Brain microvascular endothelial cell (primary cell): ENCODE data around the gene DACH2.

Experiments used
- DNase-seq: peaks from one replicate; pipeline ENCODE4 v3.0.0-alpha.2; 2020
- H3K27ac ChIP-seq: fragments of 250-450 bp; sonication (Bioruptor Pico); 2 replicates; pipeline ENCODE4 v1.5.1; 2020; ENCODE audit warnings: mild to moderate bottlenecking, moderate library complexity
- H3K27me3 ChIP-seq: fragments of 250-450 bp; sonication (Bioruptor Pico); replicated peaks from 2 replicates; pipeline ENCODE4 v1.5.1; 2020; ENCODE audit warnings: mild to moderate bottlenecking
- H3K36me3 ChIP-seq: fragments of 250-450 bp; sonication (Bioruptor Pico); replicated peaks from 2 replicates; pipeline ENCODE4 v1.5.1; 2020; ENCODE audit warnings: mild to moderate bottlenecking
- H3K4me3 ChIP-seq: 2 replicates; pipeline ENCODE4 v1.5.1; 2011; ENCODE audit warnings: low read depth, mild to moderate bottlenecking, control low read depth, low read length, moderate library complexity
- in situ Hi-C: cut with HindIII; loops from 2 replicates; pipeline ENCODE4 v1.10.0; 2017; ENCODE audit warnings: low sequenced_read_pairs, low pct_ligation_motif_present
- TF ChIP-seq, protein P1 (sequence below): IDR thresholded peaks from 2 replicates; pipeline ENCODE4 v1.5.1; 2011; ENCODE audit warnings: low read depth, mild to moderate bottlenecking, moderate library complexity, low read length, control low read depth, inconsistent platforms; ENCODE audit errors: missing control alignments

Gene DACH2

DNA sequence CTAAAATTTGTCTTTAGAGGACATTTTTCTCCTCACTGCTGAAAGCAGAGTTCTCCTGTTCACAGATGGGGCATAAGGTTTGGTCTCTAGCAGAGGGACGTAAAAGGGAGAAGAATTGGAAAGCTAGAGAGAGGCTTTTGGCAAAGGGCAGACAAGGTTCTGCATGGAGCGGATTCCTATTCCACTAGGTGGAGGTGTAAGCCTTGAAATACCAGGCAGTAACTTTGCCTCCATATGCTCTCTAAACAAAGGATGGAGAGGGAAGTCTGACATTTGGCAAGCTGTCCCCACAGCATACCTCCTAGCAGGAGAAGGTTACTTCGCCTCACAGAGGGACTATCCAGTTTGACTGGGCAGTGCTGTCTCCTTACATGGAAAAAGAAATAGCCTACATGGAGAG is 174.7 kb downstream of the DACH2 start:
- TF ChIP-seq, protein P1, sequence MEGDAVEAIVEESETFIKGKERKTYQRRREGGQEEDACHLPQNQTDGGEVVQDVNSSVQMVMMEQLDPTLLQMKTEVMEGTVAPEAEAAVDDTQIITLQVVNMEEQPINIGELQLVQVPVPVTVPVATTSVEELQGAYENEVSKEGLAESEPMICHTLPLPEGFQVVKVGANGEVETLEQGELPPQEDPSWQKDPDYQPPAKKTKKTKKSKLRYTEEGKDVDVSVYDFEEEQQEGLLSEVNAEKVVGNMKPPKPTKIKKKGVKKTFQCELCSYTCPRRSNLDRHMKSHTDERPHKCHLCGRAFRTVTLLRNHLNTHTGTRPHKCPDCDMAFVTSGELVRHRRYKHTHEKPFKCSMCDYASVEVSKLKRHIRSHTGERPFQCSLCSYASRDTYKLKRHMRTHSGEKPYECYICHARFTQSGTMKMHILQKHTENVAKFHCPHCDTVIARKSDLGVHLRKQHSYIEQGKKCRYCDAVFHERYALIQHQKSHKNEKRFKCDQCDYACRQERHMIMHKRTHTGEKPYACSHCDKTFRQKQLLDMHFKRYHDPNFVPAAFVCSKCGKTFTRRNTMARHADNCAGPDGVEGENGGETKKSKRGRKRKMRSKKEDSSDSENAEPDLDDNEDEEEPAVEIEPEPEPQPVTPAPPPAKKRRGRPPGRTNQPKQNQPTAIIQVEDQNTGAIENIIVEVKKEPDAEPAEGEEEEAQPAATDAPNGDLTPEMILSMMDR = no peak
- Histone ChIP-seq H3K4me3 (no peak overlapping the region), H3K27ac (no peak overlapping the region), H3K36me3 (no peaks in the 10 kb centered on the region), H3K27me3 (no peaks in the 10 kb centered on the region)
- in situ Hi-C loops = no loop called here
- DNase-seq = no peak

DNA sequence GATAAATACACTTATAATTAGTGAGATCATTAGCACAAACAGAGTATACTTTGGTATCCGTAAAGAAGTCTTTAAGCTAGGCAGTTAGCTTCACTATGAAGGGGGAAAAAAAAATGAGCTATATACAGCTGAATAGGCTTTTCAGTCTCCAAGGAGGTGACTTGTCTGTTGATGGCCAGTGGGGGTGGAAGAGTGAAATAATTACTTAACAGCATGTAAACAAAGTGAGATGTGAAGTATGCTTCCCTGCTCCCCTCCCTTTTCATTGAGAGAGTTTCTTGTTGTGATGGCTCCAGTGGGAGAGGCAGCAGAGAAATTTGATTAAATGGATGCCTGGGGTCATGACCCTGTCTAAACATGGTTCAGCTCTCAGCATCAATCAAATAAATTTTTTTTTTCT is 180.9 kb downstream of the DACH2 start:
- Histone ChIP-seq H3K4me3 (no peak overlapping the region), H3K27ac (no peak overlapping the region), H3K27me3 (no peaks in the 10 kb centered on the region), H3K36me3 (no peaks in the 10 kb centered on the region)
- in situ Hi-C loops = no loop called here
- DNase-seq = no peak
- TF ChIP-seq, protein P1 = no peak

DNA sequence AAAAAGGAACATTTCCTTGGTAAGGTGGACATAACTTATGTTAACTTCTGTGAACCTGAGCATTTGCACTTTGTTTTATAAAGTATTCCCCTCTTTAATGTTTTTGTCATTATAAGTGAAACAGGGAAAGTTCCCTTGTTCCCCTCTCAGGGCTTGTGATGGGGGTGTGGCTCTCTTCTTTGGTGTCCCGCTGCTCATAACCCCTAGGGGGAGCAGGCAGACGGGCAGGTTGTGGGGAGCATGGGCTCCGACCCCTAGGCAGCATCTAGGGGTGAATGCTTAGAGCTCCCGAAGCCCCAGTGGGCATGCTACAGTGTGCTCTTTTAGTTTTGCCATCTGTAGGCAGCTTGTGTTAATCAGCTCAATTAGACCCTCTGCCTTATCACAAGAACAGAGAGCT is 200.4 kb downstream of the DACH2 start:
- no peak for DNase-seq
- no peak overlapping the region for H3K4me3 ChIP-seq
- in situ Hi-C loops = no loop called here
- TF ChIP-seq, protein P1 = peak; percentile 18
- H3K27ac ChIP-seq = no peak overlapping the region
- no peaks in the 10 kb centered on the region for H3K27me3 ChIP-seq
- H3K36me3 ChIP-seq = no peaks in the 10 kb centered on the region

DNA sequence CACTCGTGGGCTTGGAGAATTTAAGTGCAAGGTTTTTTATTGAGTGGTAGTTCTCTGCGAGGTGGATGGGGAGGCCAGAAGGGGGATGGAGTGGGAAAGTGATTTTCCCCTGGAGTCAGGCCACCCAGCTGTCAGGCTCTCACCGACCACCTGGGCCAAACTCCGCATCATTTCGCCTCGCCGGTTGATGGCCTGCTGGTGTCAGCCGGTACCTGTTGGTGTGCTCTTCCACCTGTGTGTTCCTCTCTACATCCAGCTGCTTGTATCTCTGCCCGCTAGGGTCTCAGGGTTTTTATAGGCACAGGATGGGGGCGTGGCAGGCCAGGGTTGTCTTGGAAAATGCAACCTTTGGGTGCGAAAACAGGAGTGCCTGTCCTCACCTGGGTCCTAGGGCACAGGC is 200.9 kb downstream of the DACH2 start:
- Histone ChIP-seq H3K27me3 (no peaks in the 10 kb centered on the region), H3K27ac (no peak overlapping the region), H3K4me3 (no peak overlapping the region), H3K36me3 (no peaks in the 10 kb centered on the region)
- no peak for DNase-seq
- TF ChIP-seq, protein P1 = no peak
- in situ Hi-C loops = no loop called here

DNA sequence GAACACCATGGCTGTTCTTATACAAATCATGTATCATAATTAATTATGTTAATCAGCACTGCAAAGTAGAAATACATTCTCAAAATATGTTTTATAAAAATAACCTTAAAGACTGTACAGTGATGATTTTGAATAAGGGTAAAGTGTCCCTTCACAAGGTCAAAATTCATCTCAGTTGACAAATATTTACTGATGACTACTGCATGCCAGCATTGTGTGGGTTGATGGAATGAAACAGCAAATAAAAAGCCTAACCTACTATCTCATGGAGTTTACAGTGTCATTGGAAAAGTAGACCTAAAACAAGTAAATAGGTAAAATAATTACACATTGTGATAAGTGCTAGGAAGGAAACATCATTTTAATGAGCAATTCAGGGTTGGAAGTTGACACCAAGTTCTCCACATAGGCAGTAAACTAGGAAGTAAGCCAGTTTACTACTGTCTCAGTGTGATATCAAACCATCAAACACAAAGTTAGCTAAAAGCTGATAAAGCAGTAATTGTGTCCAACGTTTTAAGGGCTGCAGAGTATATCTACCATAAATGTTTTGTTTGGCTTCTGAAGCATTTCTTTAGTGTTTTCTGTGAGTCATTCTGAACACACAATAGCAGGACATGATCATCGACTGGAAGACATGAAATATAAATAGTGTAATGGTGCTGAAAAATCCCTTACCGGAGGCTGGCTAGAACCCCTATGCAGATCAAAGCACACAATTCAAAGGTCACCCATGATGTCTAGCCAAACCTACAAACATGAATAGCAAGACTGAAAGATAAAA is 221.8 kb downstream of the DACH2 start:
- DNase-seq = peak; percentile 0
- Histone ChIP-seq H3K27me3 (no peaks in the 10 kb centered on the region), H3K36me3 (no peaks in the 10 kb centered on the region), H3K27ac (no peak overlapping the region), H3K4me3 (no peak overlapping the region)
- TF ChIP-seq, protein P1 = no peak
- in situ Hi-C loops = no loop called here

DNA sequence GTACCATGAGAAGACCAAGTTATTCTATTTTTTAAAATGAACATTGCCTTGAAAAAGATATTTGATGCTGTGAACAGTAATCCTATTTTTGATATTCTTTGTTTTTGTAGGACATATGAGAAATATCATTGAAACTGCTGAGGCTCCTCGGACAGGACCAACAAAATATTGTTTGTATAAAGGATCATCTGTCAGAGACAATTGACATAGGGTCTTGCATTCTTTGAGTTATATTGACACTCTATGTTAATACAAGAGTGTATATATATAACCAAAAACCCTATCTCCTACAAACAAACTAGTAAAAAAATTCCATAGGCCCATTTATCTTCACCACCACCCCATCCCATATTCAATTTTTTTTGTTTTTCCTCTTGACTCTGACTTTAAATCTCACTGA is 222.7 kb downstream of the DACH2 start:
- in situ Hi-C loops = no loop called here
- TF ChIP-seq, protein P1 = no peak
- Histone ChIP-seq H3K4me3 (no peak overlapping the region), H3K27ac (no peak overlapping the region), H3K27me3 (no peaks in the 10 kb centered on the region), H3K36me3 (no peaks in the 10 kb centered on the region)
- DNase-seq = no peak
